Panc1 (cell line): ENCODE data around the gene SOX30. TPM values are rescaled to one million over a fixed set of nuclear protein-coding genes. Genes with fewer than 3 reads are reported as not detected.
"Not testable (repeated sequence)": the region's sequence is repeated elsewhere in the genome, so short reads cannot be mapped to it uniquely, and the experiment has no call there.

ENCODE experiments used
- ATAC-seq: fragments of 200-7000 bp; cut with Tn5 transposase; 2 replicates; pipeline ENCODE4 v1.9.1; 2020; ENCODE audit warnings: mild to moderate bottlenecking, moderate library complexity
- BruUV-seq: library from RNA; stranded (reverse); fragments of 400-500 nt; replicated peaks from 2 replicates; lab custom pipeline; 2021; lab: Mats Ljungman, UMichigan
- CTCF ChIA-PET: fragments of 300-600 bp; sonication (Branson Sonifier 250); formaldehyde crosslinking; loops from one replicate; lab custom pipeline; 2022; ENCODE audit warnings: antibody characterized with exemption; lab: Charles Lee
- POLR2A ChIA-PET: fragments of 300-600 bp; sonication (Branson Sonifier 250); formaldehyde crosslinking; loops from one replicate; lab custom pipeline; 2022; ENCODE audit warnings: antibody characterized with exemption; lab: Charles Lee
- DNase-seq: peaks from one replicate; pipeline ENCODE4 v3.0.0-alpha.2; 2010; ENCODE audit warnings: low read depth, low spot score
- H3K27ac ChIP-seq: 2 replicates; pipeline ENCODE4 v1.5.1; 2011; ENCODE audit warnings: mild to moderate bottlenecking, low read length, inconsistent platforms
- H3K27me3 ChIP-seq: fragments of 200-500 bp; sonication (Bioruptor generic); 2 replicates; pipeline ENCODE4 v1.6.0; 2014; ENCODE audit warnings: low read length, inconsistent platforms; ENCODE audit not compliant: control insufficient read depth, insufficient read depth
- H3K36me3 ChIP-seq: fragments of 200-500 bp; sonication (Bioruptor generic); 2 replicates; pipeline ENCODE4 v1.5.1; 2014; ENCODE audit warnings: inconsistent platforms, mild to moderate bottlenecking, low read length, moderate library complexity; ENCODE audit not compliant: control insufficient read depth, insufficient read depth
- H3K4me1 ChIP-seq: 2 replicates; pipeline ENCODE4 v1.5.1; 2011; ENCODE audit warnings: inconsistent platforms, mild to moderate bottlenecking, low read length, moderate library complexity; ENCODE audit not compliant: control insufficient read depth, insufficient read depth
- H3K4me3 ChIP-seq, 2 experiments: 2 replicates each; pipeline ENCODE4 v1.5.1; 2011 to 2012; ENCODE audit warnings: low read depth in 2 of 2, low read length in 2 of 2, mild to moderate bottlenecking in 2 of 2, inconsistent platforms in 1 of 2, moderate library complexity in 1 of 2
- H3K9me3 ChIP-seq: fragments of 200-500 bp; sonication (Bioruptor generic); 2 replicates; pipeline ENCODE4 v1.5.1; 2014; ENCODE audit warnings: low read depth, mild to moderate bottlenecking, inconsistent platforms, low read length, moderate library complexity; ENCODE audit not compliant: control insufficient read depth, insufficient read depth
- POLR2AphosphoS5 ChIP-seq: IDR thresholded peaks from 2 replicates; pipeline ENCODE4 v1.6.1; 2012; ENCODE audit warnings: mild to moderate bottlenecking, low read depth, low read length, moderate library complexity
- SIN3A ChIP-seq: IDR thresholded peaks from 2 replicates; pipeline ENCODE4 v1.6.1; 2012; ENCODE audit warnings: low read depth, mild to moderate bottlenecking, low read length, moderate library complexity, borderline replicate concordance; ENCODE audit not compliant: insufficient read depth
- TCF7L2 ChIP-seq: IDR thresholded peaks from 2 replicates; pipeline ENCODE4 v1.6.1; 2011; ENCODE audit warnings: mild to moderate bottlenecking, low read depth, low read length, inconsistent platforms
- in situ Hi-C: cut with HindIII; loops from 2 replicates; pipeline ENCODE4 v1.10.0; 2016; ENCODE audit warnings: low sequenced_read_pairs, low pct_unique_long_range_greater_than_20kb
- intact Hi-C: fragments of 100-400 bp; cut with micrococcal nuclease; formaldehyde crosslinking; loops from one replicate; pipeline ENCODE4 v1.10.0; 2022; ENCODE audit not compliant: unreplicated experiment
- total RNA-seq: library from RNA; stranded (reverse); gene quantifications from one replicate; pipeline ENCODE4 v1.2.1, GENCODE V29; 2021; ENCODE audit not compliant: unreplicated experiment
- TF ChIP-seq, protein P1 (sequence below): fragments of 450-650 bp; IDR thresholded peaks from 2 replicates; pipeline ENCODE4 v1.5.1; 2017; ENCODE audit warnings: mild to moderate bottlenecking
- TF ChIP-seq, protein P2 (sequence below), 2 experiments: IDR thresholded peaks; 2 replicates each; pipeline ENCODE4 v1.6.1; 2011 to 2012; ENCODE audit warnings: low read depth in 2 of 2, control low read depth in 1 of 2, low read length in 1 of 2, mild to moderate bottlenecking in 1 of 2, moderate library complexity in 1 of 2; ENCODE audit not compliant: insufficient read depth in 1 of 2

SOX30 gene
- total RNA-seq, 1 experiment from 2014 or later, result not detected

DNA sequence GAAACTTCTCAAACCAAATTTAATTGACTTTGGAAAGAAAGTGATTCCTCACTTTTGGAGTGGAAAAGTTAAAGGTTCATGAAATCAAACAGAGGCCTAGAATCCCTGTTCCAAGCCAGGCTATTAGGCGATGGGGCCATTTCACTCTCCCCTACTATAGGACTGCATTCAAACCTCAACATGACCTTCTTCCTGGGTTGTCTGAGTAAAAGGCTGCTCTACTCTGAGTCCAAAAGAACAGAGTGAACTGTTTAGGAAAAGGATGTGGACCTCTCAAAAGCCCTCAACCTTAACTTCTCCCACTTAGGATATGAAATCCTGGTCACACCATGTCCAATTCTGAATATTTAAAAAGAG is 34.9 kb upstream of the SOX30 start:
- no peaks in the 10 kb centered on the region for H3K4me1 ChIP-seq
- TF ChIP-seq, protein P1, sequence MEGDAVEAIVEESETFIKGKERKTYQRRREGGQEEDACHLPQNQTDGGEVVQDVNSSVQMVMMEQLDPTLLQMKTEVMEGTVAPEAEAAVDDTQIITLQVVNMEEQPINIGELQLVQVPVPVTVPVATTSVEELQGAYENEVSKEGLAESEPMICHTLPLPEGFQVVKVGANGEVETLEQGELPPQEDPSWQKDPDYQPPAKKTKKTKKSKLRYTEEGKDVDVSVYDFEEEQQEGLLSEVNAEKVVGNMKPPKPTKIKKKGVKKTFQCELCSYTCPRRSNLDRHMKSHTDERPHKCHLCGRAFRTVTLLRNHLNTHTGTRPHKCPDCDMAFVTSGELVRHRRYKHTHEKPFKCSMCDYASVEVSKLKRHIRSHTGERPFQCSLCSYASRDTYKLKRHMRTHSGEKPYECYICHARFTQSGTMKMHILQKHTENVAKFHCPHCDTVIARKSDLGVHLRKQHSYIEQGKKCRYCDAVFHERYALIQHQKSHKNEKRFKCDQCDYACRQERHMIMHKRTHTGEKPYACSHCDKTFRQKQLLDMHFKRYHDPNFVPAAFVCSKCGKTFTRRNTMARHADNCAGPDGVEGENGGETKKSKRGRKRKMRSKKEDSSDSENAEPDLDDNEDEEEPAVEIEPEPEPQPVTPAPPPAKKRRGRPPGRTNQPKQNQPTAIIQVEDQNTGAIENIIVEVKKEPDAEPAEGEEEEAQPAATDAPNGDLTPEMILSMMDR, result no peak
- TF ChIP-seq POLR2AphosphoS5, result no peak
- TF ChIP-seq SIN3A, result no peak
- TF ChIP-seq, protein P2, sequence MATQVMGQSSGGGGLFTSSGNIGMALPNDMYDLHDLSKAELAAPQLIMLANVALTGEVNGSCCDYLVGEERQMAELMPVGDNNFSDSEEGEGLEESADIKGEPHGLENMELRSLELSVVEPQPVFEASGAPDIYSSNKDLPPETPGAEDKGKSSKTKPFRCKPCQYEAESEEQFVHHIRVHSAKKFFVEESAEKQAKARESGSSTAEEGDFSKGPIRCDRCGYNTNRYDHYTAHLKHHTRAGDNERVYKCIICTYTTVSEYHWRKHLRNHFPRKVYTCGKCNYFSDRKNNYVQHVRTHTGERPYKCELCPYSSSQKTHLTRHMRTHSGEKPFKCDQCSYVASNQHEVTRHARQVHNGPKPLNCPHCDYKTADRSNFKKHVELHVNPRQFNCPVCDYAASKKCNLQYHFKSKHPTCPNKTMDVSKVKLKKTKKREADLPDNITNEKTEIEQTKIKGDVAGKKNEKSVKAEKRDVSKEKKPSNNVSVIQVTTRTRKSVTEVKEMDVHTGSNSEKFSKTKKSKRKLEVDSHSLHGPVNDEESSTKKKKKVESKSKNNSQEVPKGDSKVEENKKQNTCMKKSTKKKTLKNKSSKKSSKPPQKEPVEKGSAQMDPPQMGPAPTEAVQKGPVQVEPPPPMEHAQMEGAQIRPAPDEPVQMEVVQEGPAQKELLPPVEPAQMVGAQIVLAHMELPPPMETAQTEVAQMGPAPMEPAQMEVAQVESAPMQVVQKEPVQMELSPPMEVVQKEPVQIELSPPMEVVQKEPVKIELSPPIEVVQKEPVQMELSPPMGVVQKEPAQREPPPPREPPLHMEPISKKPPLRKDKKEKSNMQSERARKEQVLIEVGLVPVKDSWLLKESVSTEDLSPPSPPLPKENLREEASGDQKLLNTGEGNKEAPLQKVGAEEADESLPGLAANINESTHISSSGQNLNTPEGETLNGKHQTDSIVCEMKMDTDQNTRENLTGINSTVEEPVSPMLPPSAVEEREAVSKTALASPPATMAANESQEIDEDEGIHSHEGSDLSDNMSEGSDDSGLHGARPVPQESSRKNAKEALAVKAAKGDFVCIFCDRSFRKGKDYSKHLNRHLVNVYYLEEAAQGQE (IDR thresholded peaks at IDR 0.05; ENCODE audit: insufficient read depth in 1 of 2, low read depth in 2 of 2, low read length in 1 of 2), result no peak
- no peak for TF ChIP-seq TCF7L2
- BruUV-seq, result no TSS peak
- no peak for DNase-seq
- no peak overlapping the region for H3K27ac ChIP-seq
- ChIA-PET POLR2A (no interaction called here), CTCF (no interaction called here)
- no peak overlapping the region for H3K4me3 ChIP-seq
- H3K36me3 ChIP-seq, result no peaks in the 10 kb centered on the region
- no peaks in the 10 kb centered on the region for H3K9me3 ChIP-seq
- no peak for ATAC-seq
- intact Hi-C loops, result no loop called here
- no peaks in the 10 kb centered on the region for H3K27me3 ChIP-seq
- in situ Hi-C loops, result no loop called here

DNA sequence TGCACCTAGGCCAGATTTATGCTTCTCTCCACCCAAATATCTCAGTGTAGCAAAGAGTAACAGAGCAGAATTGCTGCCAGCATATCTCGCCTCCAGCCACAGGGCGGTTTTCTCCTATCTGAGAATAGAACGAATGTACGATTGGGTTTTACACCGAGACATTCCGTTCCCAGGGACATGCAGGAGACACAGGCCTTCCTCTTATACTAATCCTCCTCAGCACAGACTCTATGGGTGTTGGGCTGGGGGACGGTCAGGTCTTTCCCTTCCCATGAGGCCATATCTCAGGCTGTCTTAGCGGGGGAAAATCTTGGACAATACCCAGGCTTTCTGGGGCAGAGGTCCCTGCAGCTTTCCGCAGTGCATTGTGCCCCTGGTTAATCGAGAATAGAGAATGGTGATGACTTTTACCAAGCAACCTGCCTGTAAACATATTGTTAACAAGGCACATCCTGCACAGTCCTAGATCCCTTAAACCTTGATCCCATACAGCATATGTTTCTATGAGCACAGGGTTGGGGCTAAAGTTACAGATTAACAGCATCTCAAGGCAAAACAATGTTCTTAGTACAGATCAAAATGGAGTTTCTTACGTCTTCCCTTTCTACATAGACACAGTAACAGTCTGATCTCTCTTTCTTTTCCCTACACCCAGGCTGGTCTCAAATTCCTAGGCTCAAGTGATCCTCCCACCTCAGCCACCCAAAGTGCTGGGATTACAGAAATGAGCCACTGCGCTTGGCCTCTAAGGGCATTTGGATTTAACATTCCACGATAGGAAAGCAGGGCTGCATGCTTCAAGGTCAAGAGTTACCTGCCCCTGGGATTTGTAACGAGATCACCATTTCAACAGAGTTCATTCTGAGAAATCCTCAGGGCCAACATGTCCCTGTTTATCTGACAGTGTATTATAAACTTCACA is 34.3 kb upstream of the SOX30 start:
- intact Hi-C loops, POLR2A ChIA-PET, H3K27me3 ChIP-seq, H3K36me3 ChIP-seq, H3K9me3 ChIP-seq, ATAC-seq, DNase-seq, H3K27ac ChIP-seq, H3K4me1 ChIP-seq, CTCF ChIA-PET, BruUV-seq, in situ Hi-C loops, H3K4me3 ChIP-seq: not testable (repeated sequence)

DNA sequence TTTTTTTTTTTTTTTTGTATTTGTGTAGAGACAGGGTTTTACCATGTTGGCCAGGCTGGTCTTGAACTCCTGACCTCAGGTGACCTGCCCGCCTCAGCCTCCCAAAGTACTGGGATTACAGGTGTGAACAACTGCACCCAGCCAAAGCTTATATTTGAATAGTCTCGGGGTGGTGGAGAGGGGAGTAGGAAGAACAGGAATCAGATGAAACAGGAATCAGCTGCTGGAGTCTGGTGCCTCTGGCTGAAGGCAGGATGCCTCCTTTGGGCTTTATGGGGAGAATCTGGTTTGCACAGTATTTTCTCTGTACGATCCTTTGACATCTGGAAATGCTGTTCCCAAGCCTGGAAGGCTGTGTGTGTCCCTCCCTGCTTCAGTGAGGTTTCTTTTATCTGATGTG is 30.0 kb upstream of the SOX30 start:
- Histone ChIP-seq H3K27ac (no peak overlapping the region), H3K36me3 (no peaks in the 10 kb centered on the region), H3K4me1 (no peaks in the 10 kb centered on the region), H3K27me3 (no peaks in the 10 kb centered on the region), H3K4me3 (no peak overlapping the region), H3K9me3 (no peaks in the 10 kb centered on the region)
- intact Hi-C loops (no loop called here), in situ Hi-C loops (no loop called here)
- CTCF ChIA-PET, result no interaction called here
- no peak for DNase-seq
- no peak for TF ChIP-seq POLR2AphosphoS5
- TF ChIP-seq, protein P2 (IDR thresholded peaks at IDR 0.05; ENCODE audit: insufficient read depth in 1 of 2, low read depth in 2 of 2, low read length in 1 of 2), result no peak
- no peak for TF ChIP-seq SIN3A
- TF ChIP-seq TCF7L2, result no peak
- TF ChIP-seq, protein P1, result no peak
- POLR2A ChIA-PET, result no interaction called here
- no peak for ATAC-seq
- BruUV-seq, result no TSS peak
